ENCODE data around the gene NEK6.

NEK6 gene

DNA sequence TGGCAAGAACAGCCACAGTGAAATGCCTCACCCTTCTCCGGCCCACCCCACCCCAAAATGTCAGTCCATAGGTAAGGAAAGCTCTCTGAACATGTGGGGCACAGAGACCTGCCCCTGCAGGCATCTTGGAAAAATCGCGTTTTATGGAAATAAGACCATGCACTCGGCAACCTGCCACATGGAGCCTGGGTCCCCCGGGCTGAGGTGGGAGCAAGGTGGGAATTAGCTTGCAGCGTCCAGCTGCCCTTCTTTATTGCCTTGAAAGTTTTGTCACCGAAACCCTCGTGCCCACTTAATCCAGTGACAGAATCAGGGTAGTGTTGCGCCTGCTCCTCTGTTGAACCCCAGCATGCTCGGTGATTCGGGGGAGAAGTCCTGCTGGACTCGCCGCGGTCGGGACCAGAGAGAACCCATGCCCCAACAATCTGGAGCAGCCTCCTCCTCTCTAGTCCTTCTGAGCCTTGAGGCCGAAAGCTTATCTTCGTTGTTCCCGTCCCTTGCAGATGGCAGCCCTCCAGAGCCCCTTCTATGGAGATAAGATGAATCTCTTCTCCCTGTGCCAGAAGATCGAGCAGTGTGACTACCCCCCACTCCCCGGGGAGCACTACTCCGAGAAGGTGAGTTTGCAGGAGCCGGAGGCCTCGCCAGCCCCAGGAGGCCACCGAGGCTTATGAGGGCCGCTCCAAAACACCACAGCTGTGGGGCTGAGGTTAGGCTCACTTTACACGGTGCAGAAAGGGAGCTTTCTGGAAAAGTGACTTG is 89.6 kb downstream of the NEK6 start:
- peak overlapping the region; percentile 7 for H2BK120ac ChIP-seq (ENCODE audit: low read depth, low read length)
- H4K8ac ChIP-seq (ENCODE audit: low read depth, low read length): no peak overlapping the region
- peak overlapping the region; percentile 39 for H3K23ac ChIP-seq (ENCODE audit: low read depth, low read length, poor library complexity)
- peaks cover 12 to 29% of the 10 kb centered on the region in 2 donors for H3K4me1 ChIP-seq (ENCODE audit: control insufficient read depth in 2 of 2, insufficient read depth in 1 of 2, low read depth in 1 of 2, low read length in 2 of 2)
- H3K18ac ChIP-seq (ENCODE audit: low read length): no peak overlapping the region
- H3K9me3 ChIP-seq (replicated peaks in 1 of 2; ENCODE audit: control insufficient read depth in 2 of 2, insufficient read depth in 1 of 2, low read depth in 1 of 2, low read length in 2 of 2): peaks cover 0 to 2% of the 10 kb centered on the region in 2 donors
- no peaks in the 10 kb centered on the region for H3K27me3 ChIP-seq (ENCODE audit: control insufficient read depth in 3 of 3, insufficient read depth in 3 of 3, low read depth in 1 of 3, low read length in 3 of 3)
- peaks cover 11% of the 10 kb centered on the region for H3K79me1 ChIP-seq (ENCODE audit: low read depth, low read length)
- H2BK12ac ChIP-seq (ENCODE audit: low read length): no peak overlapping the region
- no peak overlapping the region for H3K4ac ChIP-seq (ENCODE audit: low read length)
- no peak overlapping the region for H3K27ac ChIP-seq (replicated peaks; ENCODE audit: low read length)
- no CpG with 5 or more reads among the region's 26 CpGs for WGBS, 2 donors (ENCODE audit: extremely low coverage in 2 of 2, insufficient read length in 2 of 2, insufficient replicate concordance in 1 of 2)
- no peak overlapping the region for H3K9ac ChIP-seq (ENCODE audit: low read depth, low read length, poor library complexity)
- peaks cover 47 to 99% of the 10 kb centered on the region in 2 donors for H3K36me3 ChIP-seq (replicated peaks in 1 of 2; ENCODE audit: control insufficient read depth in 2 of 2, insufficient read depth in 2 of 2, low read length in 2 of 2)
- H2BK5ac ChIP-seq (ENCODE audit: low read length): no peak overlapping the region
- no peak overlapping the region for H2AK5ac ChIP-seq (ENCODE audit: low read depth, low read length)
- H3K4me2 ChIP-seq (ENCODE audit: insufficient read depth, low read length, poor library complexity, severe bottlenecking): no peak overlapping the region
- no peak overlapping the region for H2BK15ac ChIP-seq (ENCODE audit: low read length)
- no peak overlapping the region for H2AFZ ChIP-seq (ENCODE audit: low read length)
- H3K4me3 ChIP-seq (ENCODE audit: low read length in 2 of 2): no peak overlapping the region
- H3K14ac ChIP-seq (ENCODE audit: low read length): no peak overlapping the region
- no peak for DNase-seq (ENCODE audit: low spot score)
- H4K91ac ChIP-seq (ENCODE audit: low read depth, low read length, poor library complexity): no peak overlapping the region

DNA sequence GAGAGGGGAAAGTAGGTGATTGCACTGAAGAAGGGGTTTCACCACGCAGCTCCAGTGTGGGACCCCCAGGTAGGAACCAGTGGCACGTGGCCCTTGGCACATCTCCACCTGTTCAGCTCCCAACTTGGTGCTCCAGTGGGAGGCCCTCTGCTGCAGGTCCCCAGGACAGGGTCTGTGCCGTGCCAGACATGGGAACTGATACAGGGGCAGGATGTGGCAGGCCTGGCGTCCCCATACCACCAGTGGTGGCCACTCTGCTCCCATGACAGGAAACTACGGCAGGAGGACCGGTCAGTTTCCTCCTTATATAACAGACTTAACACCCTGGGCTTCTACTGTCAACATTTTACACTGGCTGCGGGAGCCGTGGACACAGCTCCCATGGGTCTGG is 90.2 kb downstream of the NEK6 start:
- no peak overlapping the region for H3K23ac ChIP-seq (ENCODE audit: low read depth, low read length, poor library complexity)
- H3K27me3 ChIP-seq (ENCODE audit: control insufficient read depth in 3 of 3, insufficient read depth in 3 of 3, low read depth in 1 of 3, low read length in 3 of 3): no peaks in the 10 kb centered on the region
- H2BK12ac ChIP-seq (ENCODE audit: low read length): no peak overlapping the region
- no peak overlapping the region for H3K27ac ChIP-seq (replicated peaks; ENCODE audit: low read length)
- no peak overlapping the region for H2BK15ac ChIP-seq (ENCODE audit: low read length)
- no peaks in the 10 kb centered on the region for H3K9me3 ChIP-seq (replicated peaks in 1 of 2; ENCODE audit: control insufficient read depth in 2 of 2, insufficient read depth in 1 of 2, low read depth in 1 of 2, low read length in 2 of 2)
- no peak overlapping the region for H2BK120ac ChIP-seq (ENCODE audit: low read depth, low read length)
- no peak overlapping the region for H3K18ac ChIP-seq (ENCODE audit: low read length)
- no peak for DNase-seq (ENCODE audit: low spot score)
- WGBS, 2 donors (ENCODE audit: extremely low coverage in 2 of 2, insufficient read length in 2 of 2, insufficient replicate concordance in 1 of 2): no CpG with 5 or more reads among the region's 8 CpGs
- no peak overlapping the region for H4K91ac ChIP-seq (ENCODE audit: low read depth, low read length, poor library complexity)
- H2AFZ ChIP-seq (ENCODE audit: low read length): no peak overlapping the region
- no peak overlapping the region for H3K4me3 ChIP-seq (ENCODE audit: low read length in 2 of 2)
- no peak overlapping the region for H3K9ac ChIP-seq (ENCODE audit: low read depth, low read length, poor library complexity)
- peaks cover 52 to 99% of the 10 kb centered on the region in 2 donors for H3K36me3 ChIP-seq (replicated peaks in 1 of 2; ENCODE audit: control insufficient read depth in 2 of 2, insufficient read depth in 2 of 2, low read length in 2 of 2)
- H3K14ac ChIP-seq (ENCODE audit: low read length): no peak overlapping the region
- H3K4ac ChIP-seq (ENCODE audit: low read length): no peak overlapping the region
- peaks cover 10 to 23% of the 10 kb centered on the region in 2 donors for H3K4me1 ChIP-seq (ENCODE audit: control insufficient read depth in 2 of 2, insufficient read depth in 1 of 2, low read depth in 1 of 2, low read length in 2 of 2)
- H3K79me1 ChIP-seq (ENCODE audit: low read depth, low read length): peaks cover 11% of the 10 kb centered on the region
- H3K4me2 ChIP-seq (ENCODE audit: insufficient read depth, low read length, poor library complexity, severe bottlenecking): no peak overlapping the region
- no peak overlapping the region for H2AK5ac ChIP-seq (ENCODE audit: low read depth, low read length)
- H2BK5ac ChIP-seq (ENCODE audit: low read length): no peak overlapping the region
- no peak overlapping the region for H4K8ac ChIP-seq (ENCODE audit: low read depth, low read length)

DNA sequence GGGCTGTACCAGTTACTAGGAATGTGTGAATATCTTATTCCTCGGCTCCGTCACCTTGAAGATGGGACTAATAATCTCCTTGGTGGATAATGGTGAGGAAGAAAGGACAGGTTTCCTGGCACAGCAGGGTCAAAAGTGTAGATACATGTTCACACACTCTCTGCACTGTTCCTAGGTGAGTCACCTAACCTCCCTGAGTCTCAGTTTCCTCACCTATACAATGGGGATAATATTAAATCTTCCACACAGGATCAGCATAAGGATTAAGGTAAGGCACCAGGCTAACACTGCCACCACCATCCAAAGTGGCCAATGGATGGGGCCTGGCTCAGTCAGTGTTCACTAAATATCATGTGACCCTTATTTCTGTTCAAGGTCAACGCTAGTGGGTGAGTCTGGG is 90.6 kb downstream of the NEK6 start:
- Histone ChIP-seq H2BK15ac (ENCODE audit: low read length) (no peak overlapping the region), H3K36me3 (replicated peaks in 1 of 2; ENCODE audit: control insufficient read depth in 2 of 2, insufficient read depth in 2 of 2, low read length in 2 of 2) (peaks cover 56 to 100% of the 10 kb centered on the region in 2 donors), H3K79me1 (ENCODE audit: low read depth, low read length) (peaks cover 11% of the 10 kb centered on the region), H2BK5ac (ENCODE audit: low read length) (no peak overlapping the region), H3K9ac (ENCODE audit: low read depth, low read length, poor library complexity) (no peak overlapping the region), H3K4me1 (ENCODE audit: control insufficient read depth in 2 of 2, insufficient read depth in 1 of 2, low read depth in 1 of 2, low read length in 2 of 2) (peaks cover 10 to 21% of the 10 kb centered on the region in 2 donors), H3K4me3 (ENCODE audit: low read length in 2 of 2) (no peak overlapping the region), H3K4me2 (ENCODE audit: insufficient read depth, low read length, poor library complexity, severe bottlenecking) (no peak overlapping the region), H2BK120ac (ENCODE audit: low read depth, low read length) (no peak overlapping the region), H2BK12ac (ENCODE audit: low read length) (no peak overlapping the region), H3K14ac (ENCODE audit: low read length) (no peak overlapping the region), H2AFZ (ENCODE audit: low read length) (no peak overlapping the region), H3K27me3 (ENCODE audit: control insufficient read depth in 3 of 3, insufficient read depth in 3 of 3, low read depth in 1 of 3, low read length in 3 of 3) (no peaks in the 10 kb centered on the region), H4K91ac (ENCODE audit: low read depth, low read length, poor library complexity) (no peak overlapping the region), H4K8ac (ENCODE audit: low read depth, low read length) (no peak overlapping the region), H3K23ac (ENCODE audit: low read depth, low read length, poor library complexity) (no peak overlapping the region), H3K27ac (replicated peaks; ENCODE audit: low read length) (no peak overlapping the region), H3K9me3 (replicated peaks in 1 of 2; ENCODE audit: control insufficient read depth in 2 of 2, insufficient read depth in 1 of 2, low read depth in 1 of 2, low read length in 2 of 2) (no peaks in the 10 kb centered on the region), H2AK5ac (ENCODE audit: low read depth, low read length) (no peak overlapping the region), H3K4ac (ENCODE audit: low read length) (no peak overlapping the region), H3K18ac (ENCODE audit: low read length) (no peak overlapping the region)
- DNase-seq (ENCODE audit: low spot score): no peak
- no CpG with 5 or more reads among the region's 3 CpGs for WGBS, 2 donors (ENCODE audit: extremely low coverage in 2 of 2, insufficient read length in 2 of 2, insufficient replicate concordance in 1 of 2)

DNA sequence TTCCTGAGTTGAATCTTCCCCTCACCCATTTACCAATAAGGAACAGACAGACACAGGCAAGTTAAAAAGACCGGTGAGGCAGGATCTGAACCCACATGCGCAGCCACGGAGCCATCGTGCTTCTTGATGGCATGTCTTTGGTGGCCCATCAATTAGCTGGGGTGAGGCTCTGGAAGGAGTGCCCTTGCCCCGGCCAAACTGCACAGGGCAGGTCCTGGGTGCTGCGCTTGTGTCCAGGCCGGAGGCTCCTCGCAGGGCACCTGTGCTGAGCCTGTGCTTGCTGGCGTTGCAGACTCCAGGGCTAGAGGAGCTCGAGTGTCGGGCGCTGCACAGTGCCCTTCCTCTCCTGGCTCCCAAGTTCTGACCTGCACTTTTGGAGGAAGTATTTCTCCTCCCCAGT is 91.1 kb downstream of the NEK6 start:
- no peak overlapping the region for H2BK5ac ChIP-seq (ENCODE audit: low read length)
- H2BK15ac ChIP-seq (ENCODE audit: low read length): no peak overlapping the region
- H3K4ac ChIP-seq (ENCODE audit: low read length): no peak overlapping the region
- H3K36me3 ChIP-seq (replicated peaks in 1 of 2; ENCODE audit: control insufficient read depth in 2 of 2, insufficient read depth in 2 of 2, low read length in 2 of 2): peaks cover 61 to 100% of the 10 kb centered on the region in 2 donors
- no peak overlapping the region for H4K8ac ChIP-seq (ENCODE audit: low read depth, low read length)
- no peak overlapping the region for H2AFZ ChIP-seq (ENCODE audit: low read length)
- peak overlapping the region; percentile 19 for H3K18ac ChIP-seq (ENCODE audit: low read length)
- no peak overlapping the region for H2BK12ac ChIP-seq (ENCODE audit: low read length)
- no peak for DNase-seq (ENCODE audit: low spot score)
- H2AK5ac ChIP-seq (ENCODE audit: low read depth, low read length): no peak overlapping the region
- H3K23ac ChIP-seq (ENCODE audit: low read depth, low read length, poor library complexity): peak overlapping the region; percentile 40
- H3K4me3 ChIP-seq (ENCODE audit: low read length in 2 of 2): no peak overlapping the region
- H3K79me1 ChIP-seq (ENCODE audit: low read depth, low read length): peaks cover 11% of the 10 kb centered on the region
- whole genome bisulfite sequencing, 2 donors (ENCODE audit: extremely low coverage in 2 of 2, insufficient read length in 2 of 2, insufficient replicate concordance in 1 of 2): no CpG with 5 or more reads among the region's 12 CpGs
- no peak overlapping the region for H3K27ac ChIP-seq (replicated peaks; ENCODE audit: low read length)
- H3K9ac ChIP-seq (ENCODE audit: low read depth, low read length, poor library complexity): no peak overlapping the region
- no peaks in the 10 kb centered on the region for H3K27me3 ChIP-seq (ENCODE audit: control insufficient read depth in 3 of 3, insufficient read depth in 3 of 3, low read depth in 1 of 3, low read length in 3 of 3)
- H3K4me1 ChIP-seq (ENCODE audit: control insufficient read depth in 2 of 2, insufficient read depth in 1 of 2, low read depth in 1 of 2, low read length in 2 of 2): peaks cover 10 to 16% of the 10 kb centered on the region in 2 donors
- no peak overlapping the region for H2BK120ac ChIP-seq (ENCODE audit: low read depth, low read length)
- no peak overlapping the region for H3K14ac ChIP-seq (ENCODE audit: low read length)
- no peaks in the 10 kb centered on the region for H3K9me3 ChIP-seq (replicated peaks in 1 of 2; ENCODE audit: control insufficient read depth in 2 of 2, insufficient read depth in 1 of 2, low read depth in 1 of 2, low read length in 2 of 2)
- no peak overlapping the region for H3K4me2 ChIP-seq (ENCODE audit: insufficient read depth, low read length, poor library complexity, severe bottlenecking)
- no peak overlapping the region for H4K91ac ChIP-seq (ENCODE audit: low read depth, low read length, poor library complexity)

Data from neuronal stem cell (in vitro differentiated cells).